ENCODE measurements around the gene CCNC.
A peak's percentile ranks its signal among the peaks of the same experiment; 100 is the strongest.

The CCNC gene, protein sequence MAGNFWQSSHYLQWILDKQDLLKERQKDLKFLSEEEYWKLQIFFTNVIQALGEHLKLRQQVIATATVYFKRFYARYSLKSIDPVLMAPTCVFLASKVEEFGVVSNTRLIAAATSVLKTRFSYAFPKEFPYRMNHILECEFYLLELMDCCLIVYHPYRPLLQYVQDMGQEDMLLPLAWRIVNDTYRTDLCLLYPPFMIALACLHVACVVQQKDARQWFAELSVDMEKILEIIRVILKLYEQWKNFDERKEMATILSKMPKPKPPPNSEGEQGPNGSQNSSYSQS

DNA sequence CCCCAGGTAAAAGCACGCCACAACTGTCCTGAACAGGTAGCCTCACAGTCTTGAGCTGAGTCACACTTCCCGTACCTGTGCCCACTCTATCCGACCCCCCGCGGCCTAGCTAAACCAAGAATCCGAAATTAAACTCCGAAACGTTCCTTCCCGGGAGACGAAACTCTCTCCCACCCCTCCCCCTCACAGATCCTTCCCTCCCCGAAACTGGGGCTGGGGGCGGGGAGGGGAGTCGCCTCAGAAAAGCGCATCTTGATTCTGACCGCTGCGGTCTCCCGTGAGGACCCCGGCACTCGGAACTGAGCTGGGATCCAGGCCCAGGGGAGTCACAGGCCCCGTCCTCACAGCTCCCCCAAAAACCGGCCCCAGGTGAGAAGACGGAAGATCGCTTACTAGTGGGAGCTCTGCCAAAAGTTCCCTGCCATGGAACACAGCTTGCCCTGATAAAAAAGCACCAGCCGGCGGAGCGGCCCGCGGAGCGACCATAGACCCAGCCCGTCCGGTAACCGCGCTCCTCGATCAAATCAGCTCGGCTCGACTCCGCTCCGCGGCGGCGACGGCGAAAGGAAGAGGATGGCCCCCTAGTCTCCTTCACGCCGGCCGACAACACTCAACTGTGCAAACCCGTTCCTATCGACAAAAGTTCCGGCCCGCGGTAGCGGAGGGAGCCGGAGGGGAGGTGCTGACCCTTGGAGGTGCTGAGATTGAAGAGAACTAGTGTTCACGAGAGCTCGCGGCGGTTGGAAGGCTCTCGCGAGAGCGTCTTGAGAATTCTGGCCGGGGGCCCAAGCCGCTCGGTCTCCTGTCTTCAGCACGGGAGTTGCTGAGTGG, at the start of gene CCNC:
CCNC (minus strand) TSS at position 558 of the 831 bp plus-strand sequence; CDS start at position 425, 133 bp downstream.
- DNase-seq: peak; percentile 79

DNA sequence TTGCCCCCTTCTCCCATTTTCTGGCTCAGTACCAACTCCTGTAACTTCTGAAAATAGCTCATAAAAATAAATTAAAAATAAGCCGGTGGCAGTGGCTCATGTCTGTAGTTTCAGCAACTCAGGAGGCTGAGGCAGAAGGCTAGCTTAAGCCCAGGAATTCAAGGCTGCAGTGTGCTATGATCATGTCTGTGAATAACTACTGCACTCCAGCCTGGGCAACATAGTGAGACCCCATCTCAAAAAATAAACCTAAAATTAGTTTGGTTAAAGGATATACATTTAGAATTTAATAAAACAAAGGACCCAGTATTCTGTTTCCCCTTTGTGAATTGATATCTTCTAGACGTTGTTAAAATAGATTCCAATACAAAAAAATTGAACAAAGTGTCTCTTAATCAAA, 48.7 kb upstream of the CCNC start:
- DNase-seq: no peak

DNA sequence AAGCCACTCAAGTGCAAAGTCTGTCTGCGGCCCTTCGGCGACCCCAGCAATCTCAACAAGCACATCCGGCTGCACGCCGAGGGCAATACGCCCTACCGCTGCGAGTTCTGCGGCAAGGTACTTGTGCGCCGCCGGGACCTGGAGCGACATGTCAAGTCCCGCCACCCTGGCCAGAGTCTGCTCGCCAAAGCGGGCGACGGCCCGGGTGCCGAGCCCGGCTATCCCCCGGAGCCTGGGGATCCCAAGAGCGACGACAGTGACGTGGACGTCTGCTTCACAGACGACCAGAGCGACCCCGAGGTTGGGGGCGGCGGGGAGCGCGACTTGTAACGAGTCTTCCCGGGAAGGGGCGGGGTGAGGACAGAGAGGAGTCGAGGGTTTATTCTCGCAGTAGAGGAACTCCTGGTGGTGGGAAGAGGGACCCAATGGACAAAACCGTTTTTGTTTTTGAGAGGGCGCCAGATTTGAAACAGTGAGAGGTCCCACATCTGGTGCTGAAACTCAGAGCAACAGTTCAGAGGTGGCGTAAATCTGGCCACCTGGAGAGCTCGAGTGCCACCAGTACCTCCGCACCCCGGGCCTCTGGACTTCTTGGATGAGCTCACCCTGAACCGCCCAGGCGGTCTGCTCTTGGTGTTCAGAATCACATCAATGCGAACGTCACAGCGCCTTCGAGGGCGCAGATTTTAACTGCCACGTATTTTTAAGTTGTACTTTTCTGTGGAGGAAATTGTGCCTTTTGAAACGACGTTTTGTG, 46.1 kb upstream of the CCNC start:
- no peak for DNase-seq

DNA sequence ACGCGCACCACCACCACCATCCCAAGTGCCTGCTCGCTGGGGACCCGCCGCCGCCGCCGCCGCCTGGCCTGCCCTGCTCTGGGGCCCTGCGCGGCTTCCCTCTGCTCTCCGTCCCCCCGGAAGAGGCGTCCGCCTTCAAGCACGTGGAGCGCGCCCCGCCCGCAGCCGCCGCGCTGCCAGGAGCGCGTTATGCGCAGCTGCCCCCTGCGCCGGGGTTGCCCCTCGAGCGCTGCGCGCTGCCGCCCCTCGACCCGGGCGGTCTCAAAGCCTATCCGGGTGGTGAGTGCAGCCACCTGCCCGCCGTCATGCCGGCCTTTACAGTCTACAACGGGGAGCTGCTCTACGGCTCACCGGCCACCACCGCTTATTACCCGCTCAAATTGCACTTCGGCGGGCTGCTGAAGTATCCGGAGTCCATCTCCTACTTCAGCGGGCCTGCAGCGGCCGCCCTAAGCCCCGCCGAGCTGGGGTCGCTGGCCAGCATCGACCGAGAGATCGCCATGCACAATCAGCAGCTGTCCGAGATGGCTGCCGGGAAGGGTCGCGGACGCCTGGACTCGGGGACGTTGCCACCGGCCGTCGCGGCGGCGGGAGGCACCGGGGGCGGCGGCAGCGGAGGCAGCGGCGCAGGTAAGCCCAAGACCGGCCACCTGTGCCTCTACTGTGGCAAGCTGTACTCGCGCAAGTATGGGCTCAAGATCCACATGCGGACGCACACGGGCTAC, 45.4 kb upstream of the CCNC start:
- DNase-seq: no peak

DNA sequence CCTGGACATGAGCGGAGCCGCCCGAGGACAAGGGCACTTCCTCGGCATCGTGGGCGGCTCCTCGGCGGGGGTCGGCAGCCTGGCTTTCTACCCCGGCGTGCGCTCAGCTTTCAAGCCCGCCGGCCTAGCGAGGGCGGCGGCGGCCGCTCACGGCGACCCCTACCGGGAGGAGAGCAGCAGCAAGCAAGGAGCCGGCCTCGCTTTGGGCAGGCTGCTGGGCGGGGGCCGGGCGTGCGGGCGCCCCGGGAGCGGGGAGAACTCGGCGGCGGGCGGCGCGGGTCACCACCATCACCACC, 44.9 kb upstream of the CCNC start:
- DNase-seq: no peak

DNA sequence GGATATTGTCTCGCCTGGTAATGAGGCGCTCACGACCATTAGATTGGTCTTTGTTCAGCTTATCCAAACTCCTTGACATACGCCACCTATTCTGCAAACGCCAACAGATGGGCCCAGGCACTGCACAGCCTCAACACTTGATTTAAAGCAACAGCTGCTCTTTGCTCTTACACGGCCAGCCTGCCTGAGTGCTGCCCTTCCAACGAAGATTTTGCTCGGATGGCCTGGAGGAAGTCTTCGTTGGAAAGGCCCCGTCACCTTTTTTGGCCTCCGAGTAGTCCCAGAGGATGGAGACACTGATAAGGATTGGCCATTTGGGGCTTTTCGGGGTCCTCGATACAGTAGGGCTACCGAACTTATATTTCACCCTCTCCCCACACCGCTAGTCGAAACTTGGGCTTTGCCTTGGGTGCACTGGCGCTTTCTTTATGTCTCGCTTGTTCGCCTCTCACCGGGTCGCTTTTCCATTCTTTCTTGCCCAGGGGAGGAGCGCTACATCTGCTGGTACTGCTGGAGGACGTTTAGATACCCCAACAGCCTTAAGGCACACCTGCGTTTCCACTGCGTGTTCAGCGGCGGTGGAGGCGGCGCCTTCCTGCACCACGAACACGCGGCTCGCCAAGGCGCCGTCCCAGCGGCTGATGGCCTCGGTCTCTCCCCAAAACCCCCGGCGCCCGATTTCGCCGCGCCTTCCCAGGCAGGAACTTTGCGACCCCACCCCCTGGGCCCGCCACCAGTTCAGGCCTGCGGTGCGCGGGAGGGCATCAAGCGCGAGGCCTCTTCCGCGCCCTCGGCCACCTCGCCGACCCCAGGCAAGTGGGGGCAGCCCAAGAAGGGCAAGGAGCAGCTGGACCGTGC, 44.3 kb upstream of the CCNC start:
- DNase-seq: no peak

DNA sequence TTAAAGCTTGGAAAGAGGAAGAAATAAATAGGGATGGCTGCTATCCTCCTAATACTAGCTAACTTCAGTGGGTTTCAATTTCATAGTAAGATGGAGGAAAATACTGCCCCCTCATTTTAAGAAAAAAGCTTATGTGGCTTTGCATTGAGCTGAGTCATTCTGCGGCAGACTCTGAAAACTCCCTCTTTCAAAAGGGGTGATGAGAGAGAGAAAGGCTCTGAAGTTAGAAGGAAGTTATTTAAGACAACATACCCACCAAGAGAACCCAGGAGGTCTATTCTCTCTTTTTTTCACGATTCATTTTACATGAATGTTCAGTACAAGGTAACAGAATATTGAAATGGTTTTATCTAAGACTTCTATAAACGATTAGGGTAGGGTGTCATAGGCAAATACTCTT, 42.7 kb upstream of the CCNC start:
- DNase-seq: no peak

DNA sequence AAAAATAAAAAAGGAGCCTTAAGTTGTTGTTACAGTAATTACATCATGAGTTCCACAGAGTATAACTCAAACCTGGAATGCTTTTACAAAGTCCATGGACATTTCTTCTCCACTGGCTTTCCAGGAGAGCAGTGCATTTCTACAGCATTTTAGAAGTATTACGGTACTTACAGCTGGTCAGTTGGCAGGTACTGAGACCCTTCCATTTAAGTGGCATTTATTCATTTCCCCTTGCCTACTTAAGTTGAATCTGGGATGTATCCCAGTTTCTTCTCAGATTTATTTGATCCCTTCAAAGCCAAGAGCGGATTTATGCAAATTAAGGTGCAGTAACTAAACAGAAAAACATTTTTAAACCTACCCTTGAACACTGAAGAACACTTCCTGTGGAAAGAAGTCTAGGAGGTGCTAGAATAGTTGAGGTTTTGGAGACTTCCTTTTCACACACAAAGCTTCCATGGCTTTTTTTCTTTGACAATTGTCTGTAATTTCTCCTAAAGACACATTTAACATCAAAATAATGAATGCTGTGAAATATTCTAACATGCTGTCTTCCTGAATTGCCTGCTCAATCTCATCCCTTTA, 41.5 kb upstream of the CCNC start:
- no peak for DNase-seq

DNA sequence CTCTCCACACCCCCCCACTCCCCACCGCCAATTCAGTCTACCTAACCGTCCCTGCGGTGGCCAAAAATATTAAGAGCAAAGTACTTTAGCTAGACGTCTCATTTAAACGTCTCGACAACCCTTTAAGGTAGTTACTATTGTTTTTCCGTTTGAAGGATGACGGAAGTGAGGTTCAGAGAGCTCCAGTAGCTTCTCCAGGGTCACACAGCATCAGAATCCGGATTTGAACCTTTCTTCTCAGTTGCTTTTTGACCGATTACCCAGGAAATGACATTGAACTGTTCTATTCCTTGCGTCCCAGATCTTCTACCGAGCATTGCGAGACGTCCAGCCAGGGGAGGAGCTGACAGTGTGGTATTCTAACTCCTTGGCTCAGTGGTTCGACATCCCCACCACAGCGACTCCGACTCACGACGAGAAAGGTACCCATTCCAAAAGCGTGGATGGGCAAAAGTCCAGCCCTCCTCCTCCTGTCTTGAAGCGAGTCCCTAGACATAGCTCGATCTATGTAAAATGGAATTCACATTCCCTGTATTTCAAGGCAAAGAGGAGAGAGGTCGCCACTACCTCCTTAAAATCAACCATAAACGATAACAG, 40.5 kb upstream of the CCNC start:
- no peak for DNase-seq

DNA sequence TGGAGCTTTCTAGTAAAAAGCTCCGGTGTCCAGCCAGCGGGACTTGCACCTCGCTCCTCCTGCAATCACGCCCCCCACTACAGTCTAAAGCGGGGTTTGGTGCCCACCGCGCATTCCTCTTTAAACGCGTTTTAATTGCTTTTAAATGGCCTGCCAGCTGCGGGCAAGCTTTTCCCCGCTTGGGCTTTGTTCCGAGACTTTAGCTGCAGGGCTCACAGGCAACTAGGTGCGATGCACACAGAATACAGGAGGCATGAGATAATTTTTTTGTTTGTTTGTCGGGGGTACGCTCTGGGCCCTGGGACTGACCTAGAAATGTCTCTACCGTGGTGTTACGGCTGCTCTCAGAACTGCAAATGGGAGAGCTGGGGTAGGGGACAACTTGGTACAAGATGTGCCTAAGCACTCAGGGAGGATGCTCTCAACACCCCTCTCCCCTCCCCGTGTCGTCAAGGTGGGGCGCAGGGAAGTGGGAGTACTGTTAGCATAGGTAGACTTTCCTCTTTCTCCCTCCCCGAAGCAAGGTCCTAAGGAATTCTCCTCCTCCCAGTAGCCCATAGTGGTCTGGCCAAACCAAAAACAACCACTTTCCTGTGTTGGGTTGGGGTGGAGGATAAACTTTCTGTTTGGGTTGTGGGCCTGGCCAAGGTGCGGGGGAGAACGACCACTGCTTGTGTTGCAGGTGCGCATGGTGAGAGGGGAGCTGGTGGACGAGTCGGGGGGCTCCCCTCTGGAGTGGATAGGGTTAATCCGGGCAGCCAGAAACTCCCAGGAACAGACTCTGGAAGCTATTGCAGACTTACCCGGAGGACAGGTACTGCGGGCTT, 39.8 kb upstream of the CCNC start:
- DNase-seq: no peak

DNA sequence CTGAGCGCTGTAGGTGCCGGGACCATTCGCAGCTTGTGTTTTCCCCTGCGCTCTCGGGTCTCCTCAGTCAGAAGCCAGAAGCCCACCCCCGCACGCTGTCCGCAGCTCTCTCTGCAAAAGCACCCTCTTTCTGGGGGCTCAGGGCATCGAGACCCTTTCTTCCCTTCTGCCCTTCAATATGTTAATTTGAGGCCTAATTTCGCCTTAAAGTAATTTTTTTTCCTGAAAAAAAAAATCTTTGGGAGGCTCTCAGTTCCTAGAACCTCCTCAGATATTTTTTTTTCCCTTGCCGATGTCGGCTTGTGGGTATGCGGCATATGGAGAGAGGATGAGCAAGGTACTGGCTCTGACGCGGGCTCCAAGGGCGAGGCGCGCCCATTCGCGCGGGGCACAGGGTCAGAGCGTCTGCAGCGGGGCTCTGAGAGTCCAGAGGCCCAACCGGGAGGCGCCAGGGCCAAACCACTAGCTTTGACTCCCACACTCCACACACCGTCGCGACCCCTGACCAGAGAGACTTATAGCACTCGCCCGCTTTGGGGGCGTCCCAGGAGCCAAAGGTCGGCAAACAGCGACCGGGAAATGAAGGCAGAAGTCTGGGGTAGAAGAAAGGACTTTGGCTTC, 39.1 kb upstream of the CCNC start:
- DNase-seq: no peak

DNA sequence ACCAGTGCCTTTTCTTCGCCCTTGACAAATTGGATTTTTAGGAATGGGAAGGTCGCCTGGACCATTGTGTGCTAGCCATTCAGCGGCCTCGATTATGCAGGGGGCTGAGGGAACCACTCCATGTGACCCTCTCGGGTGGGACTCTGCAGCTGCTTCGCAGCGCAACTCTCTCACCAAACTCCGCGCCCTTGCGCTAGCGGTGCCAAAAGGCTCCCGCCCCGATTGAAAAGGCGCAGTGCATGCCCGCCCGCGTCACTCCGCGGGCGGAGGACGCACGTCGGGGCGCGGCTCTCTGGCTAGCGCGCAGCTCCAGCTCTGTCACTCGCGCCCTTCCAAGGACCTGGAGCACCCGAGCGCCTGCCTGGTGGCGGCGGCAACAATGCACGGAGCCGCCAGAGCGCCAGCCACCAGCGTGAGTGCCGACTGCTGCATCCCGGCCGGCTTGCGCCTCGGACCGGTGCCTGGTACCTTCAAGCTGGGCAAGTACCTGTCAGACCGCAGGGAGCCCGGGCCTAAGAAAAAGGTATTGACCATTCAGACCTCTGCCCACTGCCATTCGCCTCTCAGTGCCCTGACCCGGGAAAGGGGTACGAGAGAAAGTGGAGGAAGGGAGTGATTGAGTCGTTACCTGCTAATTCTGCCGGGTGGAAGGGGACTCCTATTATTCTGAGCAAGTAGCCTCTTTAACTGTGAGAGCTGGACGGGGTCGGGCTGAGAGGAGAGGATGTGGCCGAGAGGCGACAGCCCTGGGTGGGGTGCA, 38.4 kb upstream of the CCNC start, which contains the start of gene PRDM13:
PRDM13 (plus strand) TSS at position 178 of the 760 bp plus-strand sequence; CDS start at position 380, 202 bp downstream.
- DNase-seq: no peak

DNA sequence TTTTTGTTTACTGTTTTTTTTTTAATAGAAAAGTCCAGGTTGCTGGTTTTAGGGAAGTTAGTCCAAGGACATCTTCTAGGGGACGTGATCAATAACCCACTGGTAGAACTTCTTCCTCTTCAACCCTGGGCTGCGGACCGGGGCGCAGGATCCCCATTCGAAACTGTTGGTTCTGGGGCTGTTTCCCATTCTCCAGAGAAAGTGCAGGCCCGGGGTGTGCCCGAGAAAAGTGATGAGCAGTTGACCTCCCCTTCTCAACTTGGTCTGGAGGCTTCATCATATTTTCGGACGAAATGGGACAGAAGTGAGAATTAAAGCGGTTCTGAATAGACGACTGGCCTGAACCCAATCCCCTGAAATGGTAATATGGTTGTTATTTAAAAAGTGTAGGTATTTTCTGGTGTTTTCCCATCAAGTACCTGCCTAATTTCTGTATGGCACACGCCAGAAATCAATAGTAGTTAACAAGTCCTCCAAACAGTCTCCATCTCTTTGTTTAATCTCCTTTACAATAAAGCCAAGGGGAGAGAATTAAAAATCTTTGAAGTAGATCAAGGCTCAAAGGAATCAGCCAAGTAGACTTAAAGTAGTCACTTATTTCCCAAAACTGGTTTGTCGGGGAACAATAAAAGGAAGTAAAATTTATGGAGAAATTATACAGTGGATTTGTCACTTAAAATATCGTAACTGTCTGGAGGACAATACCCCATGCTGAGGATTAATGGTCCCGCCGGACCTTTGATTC, 37.6 kb upstream of the CCNC start:
- DNase-seq: no peak

DNA sequence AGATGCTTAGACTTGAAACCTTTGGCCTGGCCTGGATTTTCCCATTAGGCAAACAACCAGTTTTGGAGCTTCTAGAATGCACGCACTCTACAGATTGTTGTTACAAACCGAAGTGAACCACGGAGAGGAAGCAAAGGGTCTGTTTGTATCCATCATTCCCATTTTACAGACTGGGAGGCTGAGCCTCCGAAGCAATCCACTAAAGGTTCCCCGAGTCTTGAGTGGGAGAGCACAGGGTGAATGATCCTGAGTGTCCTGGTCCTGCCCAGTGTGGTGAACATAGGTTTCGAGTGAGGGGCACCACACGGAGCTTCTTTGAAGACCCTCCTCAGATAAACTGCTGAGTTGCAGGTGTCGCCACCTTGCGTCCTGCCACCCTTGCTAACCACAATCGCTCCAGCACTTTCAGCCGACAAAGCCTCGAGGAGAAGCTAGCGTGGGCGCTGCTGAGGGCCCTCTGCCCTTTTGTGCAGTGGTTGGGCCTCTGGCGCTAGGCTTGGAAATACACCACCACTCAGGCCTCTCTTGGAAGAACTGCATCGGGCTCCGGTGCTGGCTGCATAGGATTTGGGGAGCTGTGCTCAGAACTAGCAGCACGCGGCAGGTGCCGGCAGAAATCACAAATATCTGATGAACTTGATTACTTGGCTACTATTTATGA, 36.7 kb upstream of the CCNC start:
- DNase-seq: no peak

DNA sequence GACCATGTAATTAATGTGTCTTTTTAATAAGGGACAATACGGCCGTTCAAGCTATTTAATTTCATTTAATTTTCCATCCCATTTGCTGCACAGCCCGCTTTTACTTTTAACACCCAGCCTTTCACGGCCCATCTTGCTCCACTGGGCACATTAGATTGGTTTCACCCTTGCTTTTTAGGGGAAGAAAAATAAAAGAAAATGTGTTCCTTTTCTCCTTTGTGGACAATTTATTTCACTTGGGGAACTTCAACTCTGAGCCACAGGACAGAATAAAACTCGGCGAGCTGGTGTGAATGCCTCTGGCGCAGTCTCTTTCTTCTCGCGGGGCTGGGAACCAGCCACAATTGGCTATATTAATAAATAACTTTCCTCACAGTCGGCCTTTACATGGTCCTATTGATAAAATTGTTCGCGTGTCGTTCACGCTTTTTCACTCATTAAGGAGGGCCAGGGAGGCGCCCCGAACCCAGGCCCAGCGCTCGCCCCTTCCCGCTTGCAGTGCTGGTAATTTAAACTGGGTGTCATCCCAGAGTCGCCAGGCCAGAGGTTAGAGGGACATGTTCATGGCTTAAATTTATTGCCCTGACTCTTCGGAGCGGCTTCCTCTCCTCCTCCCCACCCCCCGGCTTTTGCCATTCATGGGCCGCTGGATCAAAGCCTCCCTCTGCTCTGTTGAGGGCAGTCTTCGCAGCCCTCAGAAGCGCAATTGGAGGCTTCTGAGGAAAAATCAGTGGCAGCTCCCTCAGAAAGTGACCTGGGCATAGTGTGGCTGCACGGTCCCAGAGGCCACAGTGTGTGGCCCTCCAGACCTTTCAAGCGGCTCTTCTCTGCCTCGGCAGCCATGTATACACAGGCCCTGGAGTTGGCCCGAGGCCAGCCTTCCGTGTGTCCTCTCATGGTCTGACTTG, 36.0 kb upstream of the CCNC start:
- no peak for DNase-seq

DNA sequence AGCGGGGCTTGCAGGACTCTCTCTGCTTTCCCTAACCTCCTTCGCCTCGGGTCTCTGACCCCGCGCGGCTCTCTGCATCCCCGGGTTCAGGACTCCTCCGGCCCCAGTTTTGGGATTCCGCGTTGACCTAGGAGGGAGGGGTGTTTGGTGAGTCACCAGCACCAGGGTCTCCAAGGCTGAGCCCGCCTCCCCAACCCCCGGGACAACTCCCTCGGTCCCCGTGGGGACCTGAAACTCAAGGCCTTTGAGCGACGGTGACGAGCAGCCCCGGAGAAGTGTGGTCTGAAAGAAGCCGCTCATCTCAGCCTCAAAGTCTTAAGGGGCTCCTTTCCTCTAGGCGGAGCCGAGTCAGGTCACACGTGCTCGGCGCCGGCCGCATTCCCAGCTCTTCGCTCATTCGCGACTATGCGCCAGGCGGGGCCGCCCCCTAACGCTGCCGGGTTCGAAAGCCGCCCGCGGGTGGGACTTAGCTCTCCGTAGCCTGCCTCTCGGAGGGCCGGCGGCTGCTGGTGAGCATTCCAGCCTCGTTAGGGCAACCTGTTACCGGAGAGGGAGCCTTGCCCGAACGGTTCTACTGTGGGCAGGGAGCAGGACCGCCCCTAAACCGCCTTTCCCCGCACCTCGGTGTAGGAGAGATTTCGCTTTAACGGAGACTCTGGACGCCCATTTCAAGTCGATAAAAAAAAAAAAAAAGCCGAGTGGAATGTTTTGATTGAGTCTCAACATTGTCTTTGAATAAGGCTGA, 35.1 kb upstream of the CCNC start:
- no peak for DNase-seq

Measured in amniotic stem cell (primary cell).